ENCODE data around the gene DHX8.
"Not testable (repeated sequence)": the region's sequence is repeated elsewhere in the genome, so short reads cannot be mapped to it uniquely, and the experiment has no call there.

Gene DHX8

DNA sequence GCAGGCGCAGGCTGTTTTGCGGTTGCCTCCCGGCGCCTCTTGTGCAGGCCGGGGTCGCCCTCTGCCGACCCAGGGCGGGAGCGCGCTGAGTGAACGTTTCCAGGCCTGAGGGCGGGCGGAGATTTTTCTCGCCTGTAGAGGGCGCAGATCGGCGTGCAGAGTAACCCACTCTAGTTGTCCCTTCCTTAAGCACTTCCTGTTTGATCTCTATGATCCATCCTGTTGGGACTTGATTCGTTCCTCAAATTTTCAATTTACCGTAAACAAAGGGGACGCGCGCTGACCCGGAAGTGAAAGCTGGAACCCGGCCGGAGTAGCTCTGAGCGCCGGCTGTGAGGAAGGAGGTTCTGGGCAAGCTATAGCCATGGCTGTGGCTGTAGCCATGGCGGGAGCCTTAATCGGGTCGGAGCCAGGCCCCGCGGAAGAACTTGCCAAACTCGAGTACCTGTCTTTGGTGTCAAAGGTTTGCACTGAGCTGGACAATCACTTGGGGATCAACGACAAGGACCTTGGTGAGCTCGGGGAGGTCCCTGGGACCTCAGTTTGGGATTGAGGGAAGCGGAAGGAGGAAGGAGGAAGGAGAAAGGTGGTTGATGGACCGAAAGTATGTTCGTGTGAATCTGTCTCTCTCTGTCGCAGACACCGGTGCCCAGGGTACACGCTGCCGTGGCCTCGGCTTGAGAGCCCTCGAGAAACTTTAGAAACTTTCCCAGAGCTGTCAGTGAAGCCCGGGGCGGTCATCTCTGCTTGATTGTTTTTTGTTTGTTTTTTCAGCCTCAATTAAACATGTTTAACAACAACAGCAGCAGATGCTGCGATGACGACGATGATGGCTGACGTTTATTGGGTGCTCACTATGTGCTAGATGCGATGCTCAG is at the start of gene DHX8:
Gene DHX8, plus strand, starts transcription at position 302 of the 878 bp plus-strand sequence. Its CDS starts 63 bp downstream, at position 365.
- peak; percentile 99 for DNase-seq

DNA sequence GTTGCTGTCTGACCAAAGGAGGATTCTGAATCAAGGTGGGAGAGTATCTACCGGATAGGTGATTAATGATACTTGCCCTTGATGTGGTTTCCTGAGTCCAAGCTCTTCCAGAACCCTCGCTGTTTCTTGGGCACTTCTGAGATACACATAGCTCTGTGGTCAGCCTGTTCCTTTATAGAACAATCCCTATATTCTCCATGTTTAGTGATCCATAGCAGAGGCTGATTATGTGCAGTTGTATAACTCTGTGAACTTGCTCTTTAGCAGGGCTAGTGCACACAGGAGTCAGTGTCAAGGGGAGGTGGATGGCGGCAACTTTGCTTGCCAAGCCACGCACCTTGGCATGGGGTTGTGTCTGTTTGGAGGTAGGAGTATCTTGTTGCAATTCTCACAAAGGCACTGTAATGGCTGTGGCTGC is 48.9 kb upstream of the DHX8 start:
- DNase-seq, result no peak

DNA sequence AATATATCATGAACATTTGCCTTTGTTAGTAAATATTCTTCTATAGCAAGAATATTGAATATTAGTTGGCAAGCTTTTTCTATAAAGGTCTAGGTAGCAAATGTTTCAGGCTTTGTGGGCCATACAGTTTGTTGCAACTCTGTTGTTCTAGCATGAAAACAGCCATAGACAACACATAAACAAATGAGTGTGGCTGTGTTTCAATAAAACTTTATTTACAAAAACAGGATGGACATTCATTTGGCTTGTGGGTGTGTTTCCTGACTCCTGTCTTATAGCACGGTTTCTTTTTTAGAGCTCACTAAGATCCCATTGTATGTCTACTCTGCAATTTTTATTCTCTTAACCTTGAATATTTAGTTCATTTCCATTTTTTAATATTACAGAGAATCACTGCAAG is 46.0 kb upstream of the DHX8 start:
- no peak for DNase-seq

- DNase-seq, result no peak
These were observed 45.1 kb upstream of the DHX8 start for GRCh38 chr17:43438626-43439025.

DNA sequence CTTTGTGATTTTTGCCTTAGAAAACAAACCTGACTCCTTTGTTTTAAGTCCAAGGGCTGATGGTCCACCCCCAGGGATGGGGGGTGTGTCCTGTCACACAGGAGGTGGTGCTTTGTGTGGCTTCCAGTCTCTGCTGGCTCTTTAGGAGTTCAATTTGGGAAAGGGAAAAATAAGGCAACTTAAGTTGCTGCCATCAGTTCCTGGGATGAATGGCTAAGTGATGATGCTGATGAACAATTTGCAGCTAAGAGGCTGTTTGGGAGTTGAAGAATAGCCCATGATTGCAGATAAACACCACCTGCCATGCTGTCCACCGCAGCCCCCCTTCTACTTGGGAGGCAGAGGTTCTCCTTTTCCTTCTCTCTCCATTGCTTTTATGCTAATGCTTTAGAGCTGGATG is 44.7 kb upstream of the DHX8 start:
- no peak for DNase-seq

GRCh38 chr17:43442711-43443110 is 41.1 kb upstream of the DHX8 start:
- DNase-seq, result no peak

DNA sequence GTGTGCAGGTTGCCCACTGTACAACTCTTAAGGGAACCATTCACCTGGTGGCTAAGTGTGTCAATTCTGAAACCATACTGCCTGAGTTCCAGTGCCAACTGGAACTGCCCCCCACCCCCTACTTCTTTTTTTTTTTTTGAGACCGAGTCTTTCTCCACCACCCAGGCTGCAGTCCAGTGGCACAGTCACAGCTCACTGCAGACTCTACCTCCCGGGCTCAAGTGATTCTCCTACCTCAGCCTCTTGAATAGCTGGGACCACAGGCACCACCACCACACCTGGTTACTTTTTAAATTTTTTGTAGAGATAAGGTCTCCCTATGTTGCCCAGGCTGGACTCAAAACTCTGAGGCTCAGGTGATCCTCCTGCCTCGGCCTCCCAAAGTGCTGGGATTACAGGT is 40.4 kb upstream of the DHX8 start:
- DNase-seq, result no peak

GRCh38 chr17:43444223-43445008 is 39.4 kb upstream of the DHX8 start:
- no peak for DNase-seq

- DNase-seq, result no peak
These were observed 38.7 kb upstream of the DHX8 start for GRCh38 chr17:43445009-43445589.

GRCh38 chr17:43446773-43447172 is 37.0 kb upstream of the DHX8 start:
- DNase-seq, result no peak

DNA sequence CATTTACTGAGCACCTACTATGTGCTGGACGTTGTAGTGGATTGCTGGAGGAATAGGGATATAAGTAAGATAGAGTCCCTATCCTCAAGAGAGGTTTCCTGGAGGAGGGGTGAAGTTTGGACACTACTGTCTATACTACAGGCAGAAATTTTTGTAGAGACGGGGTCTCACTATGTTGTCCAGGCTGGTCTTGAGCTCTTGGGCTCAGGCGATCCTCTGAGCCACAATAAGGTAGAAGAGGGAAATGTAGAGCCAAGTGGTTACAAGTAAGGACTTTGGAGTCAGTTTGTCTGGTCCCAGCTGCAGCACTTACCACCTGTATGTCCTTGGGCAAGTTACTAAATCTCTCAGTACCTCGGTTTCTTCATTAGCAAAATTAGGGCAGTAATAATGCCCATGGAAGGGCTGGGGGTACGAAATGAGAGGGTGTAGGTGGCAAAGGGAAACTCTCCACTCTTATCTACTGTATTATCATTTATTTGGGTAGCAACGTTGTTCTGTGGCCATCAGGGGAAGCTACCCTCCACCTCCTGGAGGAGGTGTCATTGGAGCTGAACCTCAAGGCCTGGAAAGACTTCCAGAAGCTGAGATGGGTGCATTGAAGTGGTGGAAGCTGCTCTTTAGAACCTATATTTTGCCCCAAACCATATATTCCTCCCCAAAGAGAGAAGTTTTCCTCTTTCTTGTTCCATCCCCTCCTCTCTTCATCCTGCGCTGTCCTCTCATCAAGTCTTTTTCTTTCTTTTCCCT is 34.9 kb upstream of the DHX8 start:
- no peak for DNase-seq

DNA sequence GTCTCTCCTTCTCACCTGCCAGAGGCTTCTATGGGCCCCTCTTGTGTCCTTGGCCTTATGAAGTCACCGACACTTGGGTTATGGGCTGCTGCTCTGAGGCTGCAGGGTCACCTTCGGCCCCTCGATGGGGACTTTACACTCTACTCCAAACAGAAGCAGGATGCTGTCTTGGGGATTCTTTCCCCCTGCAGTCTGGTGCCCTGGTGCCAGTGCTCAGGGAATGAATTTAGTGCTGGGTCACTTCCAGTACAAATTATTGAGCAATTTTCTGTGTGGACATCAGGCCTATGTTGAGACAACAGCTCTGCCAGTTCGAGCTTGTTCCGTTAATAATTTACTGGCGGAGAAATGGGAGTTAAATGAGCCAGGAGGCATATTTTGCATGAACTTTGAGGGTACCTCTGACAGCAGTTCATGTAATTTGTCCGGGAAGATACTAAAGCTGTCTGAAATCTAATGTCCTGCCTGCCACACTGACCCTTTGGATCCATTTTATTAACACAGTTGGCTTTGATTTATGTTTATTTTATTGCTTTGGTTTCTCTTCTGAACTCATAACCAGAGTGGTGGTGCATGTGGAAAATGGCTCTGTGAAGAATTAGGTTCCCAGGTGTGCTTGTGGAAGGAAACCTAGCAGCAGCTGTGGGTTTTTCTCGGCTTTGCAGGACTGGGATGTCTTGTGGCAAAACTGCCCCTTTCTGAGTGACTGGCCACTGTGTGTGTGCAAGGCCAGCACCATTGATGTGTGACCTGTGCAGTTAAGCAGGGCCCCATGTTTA is 34.1 kb upstream of the DHX8 start:
- DNase-seq, result no peak

DNA sequence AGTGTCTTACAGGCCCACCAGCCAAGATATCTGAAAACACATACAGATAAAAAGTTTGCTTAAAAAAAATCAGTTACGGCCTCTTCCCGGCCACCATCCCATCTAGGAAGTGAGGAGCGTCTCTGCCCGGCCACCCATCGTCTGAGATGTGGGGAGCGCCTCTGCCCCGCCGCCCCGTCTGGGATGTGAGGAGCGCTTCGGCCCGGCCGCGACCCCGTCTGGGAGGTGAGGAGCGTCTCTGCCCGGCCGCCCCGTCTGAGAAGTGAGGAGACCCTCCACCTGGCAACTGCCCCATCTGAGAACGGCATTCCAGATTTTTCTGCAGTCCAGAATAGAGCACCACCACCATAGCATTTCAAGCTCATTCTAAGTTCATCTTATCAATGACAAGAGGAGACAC is 33.0 kb upstream of the DHX8 start:
- not testable (repeated sequence) for DNase-seq

DNA sequence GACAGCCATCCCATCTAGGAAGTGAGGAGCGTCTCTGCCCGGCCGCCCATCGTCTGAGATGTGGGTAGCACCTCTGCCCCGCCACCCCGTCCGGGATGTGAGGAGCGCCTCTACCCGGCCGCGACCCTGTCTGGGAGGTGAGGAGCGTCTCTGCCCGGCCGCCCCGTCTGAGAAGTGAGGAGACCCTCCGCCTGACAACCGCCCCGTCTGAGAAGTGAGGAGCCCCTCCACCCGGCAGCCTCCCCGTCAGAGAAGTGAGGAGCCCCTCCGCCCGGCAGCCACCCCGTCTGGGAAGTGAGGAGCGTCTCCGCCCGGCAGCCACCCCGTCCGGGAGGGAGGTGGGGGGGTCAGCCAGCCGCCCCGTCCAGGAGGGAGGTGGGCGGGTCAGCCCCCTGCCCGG is 32.0 kb upstream of the DHX8 start:
- DNase-seq, result not testable (repeated sequence)

DNA sequence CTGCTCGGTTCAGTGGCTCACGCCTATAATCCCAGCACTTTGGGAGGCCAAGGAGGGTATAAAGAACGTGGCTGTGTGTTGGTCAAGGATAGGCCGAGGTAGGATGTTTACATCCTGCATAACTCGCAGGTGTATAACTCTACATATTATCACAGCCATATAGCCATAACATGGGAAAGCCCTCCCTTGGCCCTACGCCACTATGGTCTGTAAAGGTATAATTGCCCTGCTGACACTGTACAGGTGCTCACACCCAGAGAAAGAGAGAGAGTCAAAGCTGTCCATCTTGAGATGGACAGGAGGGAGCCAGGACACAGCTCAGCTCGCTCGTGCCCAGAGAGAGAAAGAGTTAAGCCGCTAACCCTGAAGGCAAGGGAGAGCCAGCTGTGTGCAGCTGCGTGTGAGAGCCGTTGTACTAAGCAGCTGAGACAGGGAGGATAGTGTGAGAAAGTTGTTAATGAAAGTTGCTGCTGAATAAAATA is 30.4 kb upstream of the DHX8 start:
- DNase-seq, result no peak

DNA sequence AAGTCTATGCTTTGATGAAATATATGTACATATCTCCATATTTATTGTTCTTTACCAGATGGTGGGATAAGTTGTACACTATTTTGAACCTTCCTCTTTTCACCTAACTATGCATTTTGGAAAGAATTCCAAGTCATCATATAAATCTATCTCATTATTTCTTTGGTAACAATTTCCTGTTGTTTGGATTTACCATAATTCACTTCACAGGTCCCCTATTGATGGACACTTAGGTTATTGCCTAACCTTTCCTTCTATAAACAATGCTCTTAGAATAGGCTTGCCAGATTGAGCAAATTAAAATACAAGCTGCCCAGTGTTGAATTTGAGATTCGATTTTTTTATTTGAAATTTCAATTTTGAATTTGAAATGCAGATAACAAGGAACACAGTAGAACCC is 28.9 kb upstream of the DHX8 start:
- no peak for DNase-seq

GRCh38 chr17:43456029-43456428 is 27.7 kb upstream of the DHX8 start:
- DNase-seq, result no peak

DNA sequence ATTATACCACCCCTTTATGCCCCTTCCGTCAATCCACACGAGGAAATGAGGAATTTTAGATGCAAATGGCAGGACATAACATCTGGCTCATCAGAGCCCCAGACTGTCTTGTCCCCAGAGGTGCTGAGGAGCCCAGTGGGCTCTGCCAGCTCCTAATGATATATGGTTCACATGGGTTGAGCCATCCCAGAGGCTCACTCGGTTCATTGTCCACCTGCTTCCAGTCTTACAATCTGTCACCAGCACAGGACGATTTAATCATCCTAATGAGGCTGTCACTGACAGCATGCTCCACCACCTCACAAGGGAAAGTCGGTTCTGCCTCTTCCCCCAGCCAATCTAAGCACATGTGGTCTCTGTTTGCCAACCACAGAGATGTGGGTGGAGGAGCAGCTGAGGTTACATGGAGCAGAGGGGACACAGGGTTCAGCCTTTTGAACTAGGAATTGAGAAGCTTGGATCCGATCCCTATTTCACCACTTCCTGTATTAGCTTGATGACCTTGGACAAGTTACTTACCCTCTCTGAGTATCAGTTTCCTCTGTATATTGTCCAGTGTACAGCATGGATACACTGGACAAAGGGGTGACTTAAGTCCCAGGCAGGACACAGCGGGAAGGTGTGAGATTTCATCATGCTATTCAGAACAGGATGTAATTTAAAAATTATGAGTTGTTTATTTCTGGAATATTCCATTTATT is 27.0 kb upstream of the DHX8 start:
- DNase-seq, result no peak

- DNase-seq, result no peak
These were observed 26.4 kb upstream of the DHX8 start for GRCh38 chr17:43457362-43457692.

DNA sequence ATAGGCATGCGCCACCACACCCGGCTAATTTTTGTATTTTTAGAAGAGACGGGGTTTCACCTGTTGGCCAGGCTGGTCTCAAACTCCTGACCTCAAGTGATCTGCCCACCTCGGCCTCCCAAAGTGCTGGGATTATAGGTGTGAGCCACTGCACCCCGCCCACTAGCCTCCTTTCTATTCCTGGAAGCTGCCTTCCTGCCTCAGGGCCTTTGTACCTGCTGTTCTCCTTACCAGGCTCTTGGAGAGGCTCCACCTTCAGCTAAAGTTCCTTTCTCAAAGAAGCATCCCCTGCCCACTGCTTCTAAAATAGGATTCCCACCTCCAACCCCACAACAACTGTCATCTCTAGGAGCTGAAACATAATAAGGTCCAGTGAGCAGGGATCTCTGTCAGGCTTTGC is 23.9 kb upstream of the DHX8 start:
- not testable (repeated sequence) for DNase-seq

DNA sequence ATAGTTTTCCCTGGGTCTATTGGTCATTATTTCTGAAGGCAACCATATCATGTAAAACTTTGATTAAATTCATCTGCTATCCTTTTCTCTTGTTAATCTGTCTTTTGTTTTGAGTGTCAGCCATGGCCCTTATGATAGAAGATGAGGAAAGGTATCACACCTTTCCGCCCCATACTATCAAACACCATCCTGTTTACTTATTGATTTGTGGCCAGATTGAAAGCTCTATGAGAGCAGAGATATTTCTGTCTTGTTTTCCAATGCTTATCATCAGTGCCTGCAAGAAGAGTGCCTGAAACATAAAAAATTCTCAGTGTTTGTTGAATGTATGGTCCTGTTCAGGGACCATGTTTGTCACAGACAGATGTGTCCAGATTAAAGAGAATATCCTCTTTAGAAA is 22.6 kb upstream of the DHX8 start:
- DNase-seq, result no peak
